Progenitor cell of endocrine pancreas (in vitro differentiated cells): ENCODE results near the gene TSPAN5. TPM values are rescaled to one million over a fixed set of nuclear protein-coding genes. Genes with fewer than 3 reads are reported as not detected.

Experiments
- DNase-seq: peaks from one replicate; pipeline ENCODE4 v3.0.0; 2021; ENCODE audit warnings: low spot score; ENCODE audit not compliant: unreplicated experiment
- H3K27ac Mint-ChIP-seq: 2 replicates; pipeline ENCODE4 v1.8.0; 2021; ENCODE audit warnings: mild to moderate bottlenecking, moderate library complexity, mixed read lengths
- H3K27me3 Mint-ChIP-seq: 2 replicates; pipeline ENCODE4 v1.8.0; 2021; ENCODE audit warnings: mixed read lengths
- H3K36me3 Mint-ChIP-seq: 2 replicates; pipeline ENCODE4 v1.8.0; 2022; ENCODE audit warnings: mixed read lengths; ENCODE audit not compliant: insufficient read depth
- H3K4me1 Mint-ChIP-seq: 2 replicates; pipeline ENCODE4 v1.8.0; 2021; ENCODE audit warnings: low read depth, mixed read lengths
- H3K4me3 Mint-ChIP-seq: 2 replicates; pipeline ENCODE4 v1.8.0; 2021; ENCODE audit warnings: low read depth, mild to moderate bottlenecking, moderate library complexity, mixed read lengths
- H3K9me3 Mint-ChIP-seq: 2 replicates; pipeline ENCODE4 v1.8.0; 2021; ENCODE audit warnings: low read depth, mixed read lengths
- CTCF ChIP-seq: fragments of 200-600 bp; sonication (generic); IDR thresholded peaks from one replicate; pipeline ENCODE4 v1.5.0; 2021; ENCODE audit warnings: antibody characterized with exemption, mild to moderate bottlenecking; ENCODE audit not compliant: unreplicated experiment
- total RNA-seq: library from RNA; stranded (reverse); gene quantifications from 2 replicates; pipeline ENCODE4 v1.2.1, GENCODE V29; 2021

The TSPAN5 gene
- total RNA-seq, 1 donor from 2014 or later: 6.1 TPM

GRCh38 chr4:98603683-98604521, 54.5 kb downstream of the TSPAN5 start:
- Mint-ChIP-seq H3K4me3 (no peak overlapping the region), H3K27ac (no peak overlapping the region), H3K27me3 (peaks cover 6% of the 10 kb centered on the region), H3K4me1 (peaks cover 5% of the 10 kb centered on the region), H3K36me3 (peaks cover 1% of the 10 kb centered on the region), H3K9me3 (peaks cover 14% of the 10 kb centered on the region)
- TF ChIP-seq CTCF: no peak
- DNase-seq: no peak

- Mint-ChIP-seq H3K27me3 (peaks cover 3% of the 10 kb centered on the region), H3K27ac (no peak overlapping the region), H3K36me3 (peaks cover 1% of the 10 kb centered on the region), H3K4me1 (peaks cover 2% of the 10 kb centered on the region), H3K9me3 (peaks cover 14% of the 10 kb centered on the region), H3K4me3 (no peak overlapping the region)
- no peak for TF ChIP-seq CTCF
- no peak for DNase-seq
Measured at GRCh38 chr4:98602270-98602669, 56.1 kb downstream of the TSPAN5 start.

- DNase-seq: no peak
- no peak overlapping the region for H3K4me3 Mint-ChIP-seq
- H3K4me1 Mint-ChIP-seq: peaks cover 2% of the 10 kb centered on the region
- H3K36me3 Mint-ChIP-seq: peaks cover 1% of the 10 kb centered on the region
- peaks cover 3% of the 10 kb centered on the region for H3K27me3 Mint-ChIP-seq
- H3K27ac Mint-ChIP-seq: no peak overlapping the region
- TF ChIP-seq CTCF: no peak
- peaks cover 14% of the 10 kb centered on the region for H3K9me3 Mint-ChIP-seq
Measured at GRCh38 chr4:98601708-98602107, 56.7 kb downstream of the TSPAN5 start.

- no peaks in the 10 kb centered on the region for H3K27me3 Mint-ChIP-seq
- H3K27ac Mint-ChIP-seq: no peak overlapping the region
- no peak overlapping the region for H3K4me3 Mint-ChIP-seq
- H3K4me1 Mint-ChIP-seq: no peaks in the 10 kb centered on the region
- no peak for DNase-seq
- peaks cover 14% of the 10 kb centered on the region for H3K9me3 Mint-ChIP-seq
- peaks cover 1% of the 10 kb centered on the region for H3K36me3 Mint-ChIP-seq
- TF ChIP-seq CTCF: no peak
Measured at GRCh38 chr4:98599617-98600205, 58.7 kb downstream of the TSPAN5 start.

GRCh38 chr4:98586962-98587354, 71.5 kb downstream of the TSPAN5 start:
- peaks cover 4% of the 10 kb centered on the region for H3K4me1 Mint-ChIP-seq
- no peak overlapping the region for H3K4me3 Mint-ChIP-seq
- TF ChIP-seq CTCF: no peak
- H3K27me3 Mint-ChIP-seq: no peaks in the 10 kb centered on the region
- no peaks in the 10 kb centered on the region for H3K9me3 Mint-ChIP-seq
- no peaks in the 10 kb centered on the region for H3K36me3 Mint-ChIP-seq
- no peak for DNase-seq
- H3K27ac Mint-ChIP-seq: no peak overlapping the region
